8988T (cell line): ENCODE results near the gene GALNT2.

Experiments
- DNase-seq: peaks from one replicate; pipeline ENCODE4 v3.0.0; 2011

The GALNT2 gene

GRCh38 chr1:230312676-230313075 is 245.6 kb downstream of the GALNT2 start:
- DNase-seq, result no peak

- no peak for DNase-seq
These were observed 246.6 kb downstream of the GALNT2 start for GRCh38 chr1:230313453-230314141.

- no peak for DNase-seq
These were observed 247.1 kb downstream of the GALNT2 start for GRCh38 chr1:230314142-230314470.

GRCh38 chr1:230315099-230315498 is 248.1 kb downstream of the GALNT2 start:
- no peak for DNase-seq

GRCh38 chr1:230316864-230317745 is 250.1 kb downstream of the GALNT2 start:
- no peak for DNase-seq

- DNase-seq, result no peak
These were observed 251.1 kb downstream of the GALNT2 start for GRCh38 chr1:230317823-230318819.

- DNase-seq, result no peak
These were observed 252.1 kb downstream of the GALNT2 start for GRCh38 chr1:230319014-230319747.

GRCh38 chr1:230320804-230321203 is 253.8 kb downstream of the GALNT2 start:
- DNase-seq, result no peak

- DNase-seq, result no peak
These were observed 254.3 kb downstream of the GALNT2 start for GRCh38 chr1:230321341-230321740.

GRCh38 chr1:230321741-230322420 is 254.8 kb downstream of the GALNT2 start:
- no peak for DNase-seq

GRCh38 chr1:230322421-230322756 is 255.4 kb downstream of the GALNT2 start:
- no peak for DNase-seq

GRCh38 chr1:230322967-230323547 is 256.0 kb downstream of the GALNT2 start:
- DNase-seq, result no peak

- no peak for DNase-seq
These were observed 256.6 kb downstream of the GALNT2 start for GRCh38 chr1:230323686-230324085.

GRCh38 chr1:230326971-230327891 is 260.2 kb downstream of the GALNT2 start:
- no peak for DNase-seq

GRCh38 chr1:230327892-230328284 is 260.9 kb downstream of the GALNT2 start:
- DNase-seq, result peak; percentile 50

GRCh38 chr1:230328342-230329015 is 261.4 kb downstream of the GALNT2 start:
- DNase-seq, result no peak

- DNase-seq, result no peak
These were observed 263.1 kb downstream of the GALNT2 start for GRCh38 chr1:230330157-230330556.
